Ectodermal cell (in vitro differentiated cells): Measurements from ENCODE around the gene SLC2A9.
"Not testable (repeated sequence)": the region's sequence is repeated elsewhere in the genome, so short reads cannot be mapped to it uniquely, and the experiment has no call there.

ENCODE experiments used
- H3K27ac ChIP-seq: 2 replicates; pipeline ENCODE4 v1.7.0; 2013; ENCODE audit warnings: mild to moderate bottlenecking, low read depth, low read length; ENCODE audit not compliant: insufficient read depth, poor library complexity, severe bottlenecking
- H3K27me3 ChIP-seq: 2 replicates; pipeline ENCODE4 v1.7.0; 2013; ENCODE audit warnings: mild to moderate bottlenecking, low read length; ENCODE audit not compliant: insufficient read depth, control insufficient read depth, poor library complexity, severe bottlenecking
- H3K36me3 ChIP-seq: one replicate; pipeline ENCODE4 v1.7.0; 2013; ENCODE audit warnings: low read length; ENCODE audit not compliant: control insufficient read depth, insufficient read depth
- H3K4me1 ChIP-seq: one replicate; pipeline ENCODE4 v1.7.0; 2013; ENCODE audit warnings: low read length; ENCODE audit not compliant: control insufficient read depth, insufficient read depth
- H3K4me3 ChIP-seq: 2 replicates; pipeline ENCODE4 v1.7.0; 2013; ENCODE audit warnings: low read depth, low read length, control low read depth; ENCODE audit not compliant: insufficient read depth
- H3K9me3 ChIP-seq: 2 replicates; pipeline ENCODE4 v1.7.0; 2013; ENCODE audit warnings: mild to moderate bottlenecking, low read length, moderate library complexity; ENCODE audit not compliant: control insufficient read depth
- WGBS, 2 experiments: methylation state at CpG; one replicate each; pipeline ENCODE4 v1.1.7; 2013; ENCODE audit warnings: missing lambda C conversion rate in 2 of 2; 5-methylcytosine and 5-hydroxymethylcytosine counted together

Gene SLC2A9

GRCh38 chr4:9981899-9982298, 39.4 kb downstream of the SLC2A9 start:
- H3K27ac ChIP-seq, H3K4me1 ChIP-seq, H3K4me3 ChIP-seq, H3K36me3 ChIP-seq, H3K9me3 ChIP-seq, H3K27me3 ChIP-seq: not testable (repeated sequence)
- WGBS, 2 experiments, result 92% methylated on average over 14 of the region's 14 CpGs

DNA sequence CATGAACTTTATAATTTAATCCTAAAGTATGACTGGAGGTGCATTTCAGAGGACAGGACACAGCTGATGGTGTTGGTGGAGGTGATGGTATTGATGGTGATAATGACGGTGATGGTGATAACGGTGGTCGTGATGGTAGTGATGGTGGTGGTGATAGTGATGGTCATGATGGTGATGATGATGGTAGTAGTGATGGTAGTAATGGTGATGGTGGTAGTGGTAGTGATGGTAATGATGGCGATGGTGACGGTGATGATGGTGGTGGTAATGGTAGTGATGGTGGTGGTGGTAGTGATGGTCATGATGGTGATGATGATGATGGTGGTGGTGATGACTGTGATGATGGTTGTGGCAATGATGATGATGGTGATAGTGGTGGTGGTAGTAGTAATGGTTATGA, 40.4 kb downstream of the SLC2A9 start:
- Histone ChIP-seq H3K36me3 (no peaks in the 10 kb centered on the region), H3K27ac (no peak overlapping the region), H3K4me1 (peaks cover 7% of the 10 kb centered on the region), H3K4me3 (no peak overlapping the region), H3K9me3 (no peaks in the 10 kb centered on the region), H3K27me3 (no peaks in the 10 kb centered on the region)
- WGBS, 2 experiments, result 94 to 95% methylated on average over 5 of the region's 5 CpGs

DNA sequence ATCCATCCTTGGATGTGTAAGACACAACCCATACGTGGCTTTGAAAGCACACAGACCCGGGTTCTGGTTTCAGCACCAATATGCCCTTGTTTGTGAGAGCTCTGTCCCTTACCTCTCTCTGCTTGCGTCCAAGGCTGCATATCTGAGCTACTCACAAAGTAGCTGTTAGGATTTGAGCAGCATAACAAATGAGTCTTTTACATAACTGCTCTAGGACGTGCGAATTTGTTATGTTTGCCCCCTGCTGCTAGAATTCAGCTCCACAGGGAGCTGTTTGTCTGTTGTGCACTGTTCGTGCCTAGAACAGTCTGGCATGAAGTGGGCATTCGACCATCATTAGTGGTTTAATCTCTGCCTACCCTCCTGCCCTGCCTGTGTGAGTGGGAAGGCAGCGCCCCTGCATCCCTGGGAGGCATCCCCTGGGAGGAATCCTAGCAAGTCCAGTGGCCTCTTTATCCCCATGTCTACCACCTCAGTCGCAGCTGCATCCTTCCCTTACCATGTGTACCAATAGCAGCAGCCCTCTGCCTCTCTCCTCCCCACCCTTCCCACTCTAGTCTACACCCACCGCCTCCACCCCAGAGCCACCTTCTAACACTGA, 42.1 kb downstream of the SLC2A9 start:
- WGBS, 2 experiments, result 19 to 25% methylated on average over 10 of the region's 10 CpGs
- Histone ChIP-seq H3K27me3 (no peaks in the 10 kb centered on the region), H3K27ac (no peak overlapping the region), H3K4me3 (no peak overlapping the region), H3K4me1 (peaks cover 7% of the 10 kb centered on the region), H3K36me3 (no peaks in the 10 kb centered on the region), H3K9me3 (no peaks in the 10 kb centered on the region)

DNA sequence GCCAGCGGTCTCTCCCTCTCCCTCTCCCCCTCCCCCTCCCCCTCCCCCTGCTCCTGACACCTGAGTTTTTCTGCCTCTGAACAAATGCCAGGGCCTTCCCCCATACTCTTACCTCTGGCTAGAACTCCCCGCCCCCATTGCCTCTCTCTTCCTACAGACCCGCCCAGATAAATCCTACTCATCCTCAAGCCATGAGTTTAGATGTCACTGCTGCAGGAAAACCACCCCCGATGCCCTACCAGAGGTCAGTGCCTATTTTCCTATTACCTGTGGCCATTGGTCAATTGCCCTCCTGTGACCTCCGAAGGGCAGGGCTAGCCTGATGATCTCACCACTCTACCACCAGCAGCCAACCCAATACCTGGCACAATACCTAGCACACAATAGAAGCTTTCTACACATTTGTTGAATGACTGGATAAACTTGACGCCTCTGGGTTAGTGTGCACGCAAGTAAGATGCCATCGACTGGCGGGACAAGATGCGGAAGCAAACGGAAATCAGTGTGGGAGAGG, 43.7 kb downstream of the SLC2A9 start:
- no peak overlapping the region for H3K4me3 ChIP-seq
- H3K27ac ChIP-seq, result no peak overlapping the region
- H3K4me1 ChIP-seq, result peaks cover 7% of the 10 kb centered on the region
- H3K9me3 ChIP-seq, result no peaks in the 10 kb centered on the region
- 83 to 85% methylated on average over 11 of the region's 11 CpGs for whole genome bisulfite sequencing, 2 experiments
- H3K36me3 ChIP-seq, result no peaks in the 10 kb centered on the region
- H3K27me3 ChIP-seq, result no peaks in the 10 kb centered on the region

DNA sequence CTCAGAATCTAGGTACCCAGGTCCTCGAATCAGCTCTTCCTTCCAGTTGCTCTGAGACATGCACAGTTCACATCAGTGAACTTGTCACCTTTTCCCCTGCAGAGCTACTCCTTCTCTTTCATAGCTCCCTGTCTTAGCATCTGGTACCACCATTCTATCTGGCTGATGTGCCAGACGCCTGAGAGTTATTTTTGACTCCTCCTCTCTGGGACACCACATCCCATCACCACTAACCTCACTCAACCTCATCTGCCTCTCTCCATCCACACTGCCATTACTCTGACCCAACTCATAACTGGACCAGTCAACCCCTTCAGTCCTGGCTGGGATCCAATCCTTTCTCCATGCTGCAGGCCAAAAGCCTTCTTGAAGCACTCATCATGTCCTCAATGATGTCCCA, 44.5 kb downstream of the SLC2A9 start:
- Histone ChIP-seq H3K27me3 (no peaks in the 10 kb centered on the region), H3K27ac (no peak overlapping the region), H3K36me3 (no peaks in the 10 kb centered on the region), H3K4me3 (no peak overlapping the region), H3K4me1 (peaks cover 7% of the 10 kb centered on the region), H3K9me3 (no peaks in the 10 kb centered on the region)
- 84 to 89% methylated on average over 2 of the region's 2 CpGs for WGBS, 2 experiments

DNA sequence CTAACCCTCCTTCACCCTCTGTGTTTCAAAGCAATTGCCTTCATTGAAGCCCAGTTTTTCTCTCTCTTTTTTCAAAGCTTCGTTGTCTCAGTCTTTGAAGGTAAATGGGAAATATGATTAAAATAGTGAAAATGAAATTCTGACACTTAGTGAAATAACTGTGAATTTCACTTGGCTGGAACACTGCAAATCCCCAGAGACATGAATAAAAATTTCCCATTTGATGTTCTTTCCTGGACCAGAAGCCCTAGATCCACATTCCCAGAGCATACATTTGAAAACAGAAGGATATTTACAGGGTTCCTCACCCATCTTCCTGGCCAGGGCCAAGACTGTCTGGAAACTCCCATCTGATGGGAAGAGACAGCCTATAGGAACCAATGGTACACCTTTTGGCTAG, 45.0 kb downstream of the SLC2A9 start:
- no peak overlapping the region for H3K27ac ChIP-seq
- H3K36me3 ChIP-seq, result no peaks in the 10 kb centered on the region
- no peak overlapping the region for H3K4me3 ChIP-seq
- no peaks in the 10 kb centered on the region for H3K9me3 ChIP-seq
- WGBS, 2 experiments, result no CpG with 5 or more reads among the region's 1 CpG
- peaks cover 7% of the 10 kb centered on the region for H3K4me1 ChIP-seq
- H3K27me3 ChIP-seq, result no peaks in the 10 kb centered on the region

GRCh38 chr4:9971711-9972110, 49.6 kb downstream of the SLC2A9 start:
- H3K27ac ChIP-seq, result no peak overlapping the region
- H3K27me3 ChIP-seq, result no peaks in the 10 kb centered on the region
- H3K36me3 ChIP-seq, result no peaks in the 10 kb centered on the region
- H3K4me1 ChIP-seq, result no peaks in the 10 kb centered on the region
- H3K9me3 ChIP-seq, result no peaks in the 10 kb centered on the region
- WGBS, 2 experiments, result 85 to 88% methylated on average over 3 of the region's 3 CpGs
- no peak overlapping the region for H3K4me3 ChIP-seq

GRCh38 chr4:9970399-9971011, 50.8 kb downstream of the SLC2A9 start:
- H3K4me1 ChIP-seq, result no peaks in the 10 kb centered on the region
- H3K4me3 ChIP-seq, result no peak overlapping the region
- H3K9me3 ChIP-seq, result no peaks in the 10 kb centered on the region
- H3K27me3 ChIP-seq, result no peaks in the 10 kb centered on the region
- no peak overlapping the region for H3K27ac ChIP-seq
- WGBS, 2 experiments, result 89 to 99% methylated on average over 6 of the region's 6 CpGs
- no peaks in the 10 kb centered on the region for H3K36me3 ChIP-seq

GRCh38 chr4:9969526-9970398, 51.5 kb downstream of the SLC2A9 start:
- no peaks in the 10 kb centered on the region for H3K4me1 ChIP-seq
- WGBS, 2 experiments, result 93 to 94% methylated on average over 7 of the region's 7 CpGs
- H3K9me3 ChIP-seq, result no peaks in the 10 kb centered on the region
- no peaks in the 10 kb centered on the region for H3K36me3 ChIP-seq
- H3K27ac ChIP-seq, result no peak overlapping the region
- no peak overlapping the region for H3K4me3 ChIP-seq
- no peaks in the 10 kb centered on the region for H3K27me3 ChIP-seq

- no peaks in the 10 kb centered on the region for H3K4me1 ChIP-seq
- H3K27ac ChIP-seq, result no peak overlapping the region
- H3K9me3 ChIP-seq, result no peaks in the 10 kb centered on the region
- H3K27me3 ChIP-seq, result no peaks in the 10 kb centered on the region
- H3K4me3 ChIP-seq, result no peak overlapping the region
- H3K36me3 ChIP-seq, result no peaks in the 10 kb centered on the region
These were observed 52.8 kb downstream of the SLC2A9 start for GRCh38 chr4:9968472-9968871.
